VCaP (cell line): Measurements from ENCODE around the gene DNAH11.

Experiments
- H3K27ac ChIP-seq: fragments of 450-650 bp; 2 replicates; pipeline ENCODE4 v1.5.1; 2017
- CTCF ChIP-seq: fragments of 450-650 bp; conservative IDR thresholded peaks from 2 replicates; pipeline ENCODE4 v1.5.1; 2017; ENCODE audit warnings: mild to moderate bottlenecking, moderate library complexity

The DNAH11 gene

DNA sequence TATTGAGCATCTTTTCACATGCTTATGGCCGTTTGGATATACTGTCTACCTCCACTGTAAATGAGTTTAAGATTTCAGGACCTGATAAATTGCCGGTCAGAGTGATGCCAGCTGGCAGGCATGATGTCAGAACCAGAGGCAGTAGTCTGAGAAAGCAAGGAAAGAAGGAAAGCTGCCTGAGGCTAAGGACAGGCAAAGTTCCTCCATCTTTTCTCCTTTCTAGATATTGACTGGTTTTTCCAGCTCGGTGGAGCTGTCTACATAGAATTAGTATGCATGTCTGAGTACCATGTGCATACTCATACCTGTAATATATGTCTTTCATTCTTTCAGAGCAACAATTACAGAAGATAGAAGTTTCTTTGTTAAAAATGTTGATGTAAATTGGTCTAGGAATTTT lies 350.6 kb downstream of the DNAH11 start:
- H3K27ac ChIP-seq, result no peak overlapping the region
- TF ChIP-seq CTCF, result no peak

DNA sequence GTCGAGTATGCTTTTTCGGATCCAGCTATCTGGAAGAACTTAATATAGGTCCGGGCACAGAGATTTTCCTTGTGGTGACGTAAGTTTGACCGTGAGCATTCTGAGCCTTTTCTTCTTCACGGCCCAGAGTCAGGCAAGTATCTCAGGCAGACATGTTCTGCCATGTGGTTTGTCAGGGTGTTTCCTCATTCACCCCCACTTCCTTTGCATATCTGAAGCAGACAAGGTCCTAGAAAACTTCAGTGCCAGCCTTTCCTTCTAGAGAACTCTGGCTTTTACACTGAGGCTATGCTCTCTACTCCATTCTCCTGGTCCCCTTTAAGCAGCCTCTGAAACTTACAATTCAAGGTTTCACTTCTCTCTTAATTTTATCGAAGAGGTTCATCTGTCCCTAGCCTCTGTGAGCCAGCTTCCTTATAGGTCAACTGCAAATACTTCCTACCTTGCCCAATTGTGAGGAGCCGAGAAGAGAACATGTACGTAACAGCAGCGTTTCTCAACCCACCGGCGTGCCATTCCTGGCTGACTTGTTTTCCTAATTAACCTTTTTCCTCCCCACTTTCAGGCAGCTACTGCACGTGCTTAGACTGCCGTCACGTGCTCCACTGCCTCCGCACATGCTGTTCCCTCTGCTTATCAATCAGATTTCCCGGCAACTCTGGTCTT lies 355.6 kb downstream of the DNAH11 start:
- TF ChIP-seq CTCF, result no peak
- H3K27ac ChIP-seq, result no peak overlapping the region

GRCh38 chr7:21902240-21902639 lies 359.4 kb downstream of the DNAH11 start:
- no peak overlapping the region for H3K27ac ChIP-seq
- TF ChIP-seq CTCF, result no peak

GRCh38 chr7:21903020-21903786 lies 360.4 kb downstream of the DNAH11 start:
- no peak for TF ChIP-seq CTCF
- no peak overlapping the region for H3K27ac ChIP-seq

DNA sequence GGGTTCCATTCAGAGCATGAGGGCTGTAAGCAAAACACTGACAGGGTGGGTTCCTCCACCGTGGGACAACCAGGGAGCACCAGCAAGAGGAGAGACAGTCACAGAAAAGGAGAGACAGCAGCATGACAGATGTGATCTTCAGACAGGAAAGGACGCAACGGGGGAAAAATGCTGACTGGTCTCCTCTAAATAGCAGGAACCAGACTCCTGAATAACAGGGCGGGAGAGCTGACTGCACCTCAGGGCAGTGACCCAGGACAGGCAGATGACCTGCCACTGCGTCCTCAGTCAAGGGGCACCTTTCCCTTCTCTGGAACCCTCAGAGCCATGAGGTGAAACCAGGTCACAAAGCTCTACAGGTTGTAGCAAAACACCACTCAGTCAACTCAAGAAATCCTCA lies 365.9 kb downstream of the DNAH11 start:
- TF ChIP-seq CTCF, result no peak
- H3K27ac ChIP-seq, result no peak overlapping the region

- no peak for TF ChIP-seq CTCF
- H3K27ac ChIP-seq, result no peak overlapping the region
Observed at GRCh38 chr7:21910253-21910652, 367.4 kb downstream of the DNAH11 start.

GRCh38 chr7:21911341-21911875 lies 368.6 kb downstream of the DNAH11 start:
- TF ChIP-seq CTCF, result no peak
- H3K27ac ChIP-seq, result no peak overlapping the region
